ENCODE measurements around the gene ABCA7.

The ABCA7 gene

DNA sequence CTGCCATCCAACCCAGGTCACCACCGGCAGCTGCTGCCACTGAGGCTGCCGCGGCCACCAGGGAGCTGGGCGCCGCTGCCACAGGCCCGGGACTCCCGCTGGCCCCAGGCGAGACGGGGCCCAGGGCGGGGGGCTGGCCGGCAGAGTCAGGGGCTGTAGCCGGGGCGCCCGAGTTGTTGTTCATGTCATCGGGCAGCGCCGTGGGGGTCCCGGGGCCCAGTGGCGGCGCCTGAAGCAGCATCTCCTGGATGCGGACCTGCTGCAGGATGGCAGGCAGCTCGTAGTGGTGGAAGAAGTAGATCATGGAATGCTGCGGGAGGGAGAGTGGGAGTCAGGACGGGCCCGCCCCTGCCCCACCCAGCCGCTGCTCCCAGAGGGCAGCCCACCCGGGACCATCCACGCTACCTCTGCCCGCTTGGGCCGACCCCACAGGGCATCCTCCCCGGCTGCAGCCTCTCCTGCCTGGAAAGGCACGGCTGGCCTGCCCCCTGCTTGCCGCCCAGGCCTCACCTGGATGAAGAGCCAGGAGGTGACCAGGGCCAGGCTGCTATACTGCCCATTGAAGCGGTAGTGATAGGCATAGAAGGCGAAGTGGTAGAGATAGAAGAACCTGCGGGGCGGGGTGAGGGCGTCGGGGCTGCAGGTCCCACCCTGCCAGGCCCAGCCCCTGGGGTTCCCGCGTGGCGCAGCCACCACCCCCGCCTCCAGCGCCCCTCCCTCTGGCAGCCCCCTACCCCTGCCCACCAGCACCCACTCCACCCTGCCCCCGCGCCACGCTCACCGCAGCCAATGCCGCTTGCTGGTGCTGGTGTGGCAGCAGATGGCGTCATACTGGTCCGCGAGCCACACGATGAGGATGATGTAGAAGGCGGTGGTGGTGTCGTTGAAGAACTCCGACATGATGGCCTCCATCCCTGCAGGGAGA lies 29.1 kb upstream of the ABCA7 start:
- peaks cover 33% of the 10 kb centered on the region for H4K20me1 ChIP-seq (ENCODE audit: insufficient read depth, low read length)
- H3K4me2 ChIP-seq (ENCODE audit: low read length): no peak overlapping the region
- peaks cover 58% of the 10 kb centered on the region for H3K36me3 ChIP-seq (replicated peaks; ENCODE audit: low read depth, low read length)
- no peak overlapping the region for H3K9ac ChIP-seq (ENCODE audit: low read length)
- H3K4me3 ChIP-seq (ENCODE audit: low read length): no peak overlapping the region
- TF ChIP-seq, protein P1, sequence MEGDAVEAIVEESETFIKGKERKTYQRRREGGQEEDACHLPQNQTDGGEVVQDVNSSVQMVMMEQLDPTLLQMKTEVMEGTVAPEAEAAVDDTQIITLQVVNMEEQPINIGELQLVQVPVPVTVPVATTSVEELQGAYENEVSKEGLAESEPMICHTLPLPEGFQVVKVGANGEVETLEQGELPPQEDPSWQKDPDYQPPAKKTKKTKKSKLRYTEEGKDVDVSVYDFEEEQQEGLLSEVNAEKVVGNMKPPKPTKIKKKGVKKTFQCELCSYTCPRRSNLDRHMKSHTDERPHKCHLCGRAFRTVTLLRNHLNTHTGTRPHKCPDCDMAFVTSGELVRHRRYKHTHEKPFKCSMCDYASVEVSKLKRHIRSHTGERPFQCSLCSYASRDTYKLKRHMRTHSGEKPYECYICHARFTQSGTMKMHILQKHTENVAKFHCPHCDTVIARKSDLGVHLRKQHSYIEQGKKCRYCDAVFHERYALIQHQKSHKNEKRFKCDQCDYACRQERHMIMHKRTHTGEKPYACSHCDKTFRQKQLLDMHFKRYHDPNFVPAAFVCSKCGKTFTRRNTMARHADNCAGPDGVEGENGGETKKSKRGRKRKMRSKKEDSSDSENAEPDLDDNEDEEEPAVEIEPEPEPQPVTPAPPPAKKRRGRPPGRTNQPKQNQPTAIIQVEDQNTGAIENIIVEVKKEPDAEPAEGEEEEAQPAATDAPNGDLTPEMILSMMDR (IDR thresholded peaks at IDR 0.05; ENCODE audit: low read depth, low read length): no peak
- no peak for TF ChIP-seq EZH2phosphoT487 (IDR thresholded peaks at IDR 0.05; ENCODE audit: low read depth)
- no peaks in the 10 kb centered on the region for H3K4me1 ChIP-seq (ENCODE audit: low read length)
- H3K27ac ChIP-seq (ENCODE audit: low read length): no peak overlapping the region
- H2AFZ ChIP-seq (ENCODE audit: low read depth, low read length): no peak overlapping the region
- peaks cover 30% of the 10 kb centered on the region for H3K79me2 ChIP-seq (ENCODE audit: low read length)
- no peaks in the 10 kb centered on the region for H3K9me3 ChIP-seq (ENCODE audit: insufficient read depth, low read length)
- no peaks in the 10 kb centered on the region for H3K27me3 ChIP-seq (ENCODE audit: low read depth, low read length)

- H3K27me3 ChIP-seq (ENCODE audit: low read depth, low read length): no peaks in the 10 kb centered on the region
- no peak overlapping the region for H3K4me2 ChIP-seq (ENCODE audit: low read length)
- TF ChIP-seq, protein P1 (IDR thresholded peaks at IDR 0.05; ENCODE audit: low read depth, low read length): no peak
- TF ChIP-seq EZH2phosphoT487 (IDR thresholded peaks at IDR 0.05; ENCODE audit: low read depth): no peak
- no peak overlapping the region for H3K4me3 ChIP-seq (ENCODE audit: low read length)
- peaks cover 39% of the 10 kb centered on the region for H4K20me1 ChIP-seq (ENCODE audit: insufficient read depth, low read length)
- peaks cover 56% of the 10 kb centered on the region for H3K36me3 ChIP-seq (replicated peaks; ENCODE audit: low read depth, low read length)
- no peaks in the 10 kb centered on the region for H3K9me3 ChIP-seq (ENCODE audit: insufficient read depth, low read length)
- H3K27ac ChIP-seq (ENCODE audit: low read length): no peak overlapping the region
- peaks cover 40% of the 10 kb centered on the region for H3K79me2 ChIP-seq (ENCODE audit: low read length)
- no peak overlapping the region for H3K9ac ChIP-seq (ENCODE audit: low read length)
- H3K4me1 ChIP-seq (ENCODE audit: low read length): peaks cover 4% of the 10 kb centered on the region
- H2AFZ ChIP-seq (ENCODE audit: low read depth, low read length): no peak overlapping the region
Observed at GRCh38 chr19:1011831-1012333, 28.0 kb upstream of the ABCA7 start.

- Histone ChIP-seq H3K4me2 (ENCODE audit: low read length) (no peak overlapping the region), H3K36me3 (replicated peaks; ENCODE audit: low read depth, low read length) (peaks cover 51% of the 10 kb centered on the region), H3K4me3 (ENCODE audit: low read length) (no peak overlapping the region), H3K4me1 (ENCODE audit: low read length) (peaks cover 8% of the 10 kb centered on the region), H4K20me1 (ENCODE audit: insufficient read depth, low read length) (peaks cover 41% of the 10 kb centered on the region), H3K9ac (ENCODE audit: low read length) (no peak overlapping the region), H3K9me3 (ENCODE audit: insufficient read depth, low read length) (no peaks in the 10 kb centered on the region), H3K79me2 (ENCODE audit: low read length) (peaks cover 45% of the 10 kb centered on the region), H2AFZ (ENCODE audit: low read depth, low read length) (no peak overlapping the region), H3K27ac (ENCODE audit: low read length) (no peak overlapping the region), H3K27me3 (ENCODE audit: low read depth, low read length) (no peaks in the 10 kb centered on the region)
- TF ChIP-seq, protein P1 (IDR thresholded peaks at IDR 0.05; ENCODE audit: low read depth, low read length): no peak
- TF ChIP-seq EZH2phosphoT487 (IDR thresholded peaks at IDR 0.05; ENCODE audit: low read depth): no peak
Observed at GRCh38 chr19:1012334-1012733, 27.6 kb upstream of the ABCA7 start.

DNA sequence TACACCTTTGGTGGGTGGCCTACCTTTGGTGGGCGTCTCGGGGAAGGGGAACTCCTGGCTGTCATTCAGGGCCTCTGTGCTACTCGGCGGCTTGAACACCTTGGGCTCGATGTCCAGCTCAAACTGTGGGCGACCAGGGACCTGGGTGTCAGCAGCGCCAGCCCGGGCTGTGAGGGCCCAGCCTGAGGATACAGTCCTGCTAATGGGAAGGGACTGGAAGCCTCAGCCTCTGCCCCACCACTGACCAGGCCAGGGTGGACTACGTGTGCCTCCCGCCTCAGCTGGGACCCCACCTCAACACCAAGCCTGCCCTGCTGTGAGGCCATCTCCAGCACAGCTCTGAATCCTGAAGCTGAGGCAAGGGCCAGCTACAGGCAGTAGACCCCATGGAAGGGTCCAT lies 26.7 kb upstream of the ABCA7 start:
- Histone ChIP-seq H3K27ac (ENCODE audit: low read length) (no peak overlapping the region), H3K4me3 (ENCODE audit: low read length) (no peak overlapping the region), H3K9me3 (ENCODE audit: insufficient read depth, low read length) (no peaks in the 10 kb centered on the region), H4K20me1 (ENCODE audit: insufficient read depth, low read length) (peaks cover 49% of the 10 kb centered on the region), H3K4me1 (ENCODE audit: low read length) (peaks cover 17% of the 10 kb centered on the region), H3K4me2 (ENCODE audit: low read length) (no peak overlapping the region), H3K79me2 (ENCODE audit: low read length) (peaks cover 54% of the 10 kb centered on the region), H2AFZ (ENCODE audit: low read depth, low read length) (no peak overlapping the region), H3K9ac (ENCODE audit: low read length) (no peak overlapping the region), H3K36me3 (replicated peaks; ENCODE audit: low read depth, low read length) (peaks cover 55% of the 10 kb centered on the region), H3K27me3 (ENCODE audit: low read depth, low read length) (no peaks in the 10 kb centered on the region)
- no peak for TF ChIP-seq EZH2phosphoT487 (IDR thresholded peaks at IDR 0.05; ENCODE audit: low read depth)
- TF ChIP-seq, protein P1 (IDR thresholded peaks at IDR 0.05; ENCODE audit: low read depth, low read length): no peak

Measured in OCI-LY3 (cell line).